KOPT-K1 (cell line): ENCODE data around the gene TRIM38.

ENCODE experiments used
- H3K27ac ChIP-seq: fragments of 200-600 bp; sonication (generic); 2 replicates; pipeline ENCODE4 v1.5.1; 2016; ENCODE audit warnings: antibody characterized with exemption, mild to moderate bottlenecking, low read depth, low read length; ENCODE audit not compliant: poor library complexity, severe bottlenecking
- H3K36me3 ChIP-seq: fragments of 200-600 bp; sonication (generic); 2 replicates; pipeline ENCODE4 v1.5.1; 2017; ENCODE audit warnings: antibody characterized with exemption, mild to moderate bottlenecking, low read length, moderate library complexity; ENCODE audit not compliant: insufficient read depth
- H3K9me3 ChIP-seq: fragments of 200-600 bp; sonication (generic); 2 replicates; pipeline ENCODE4 v1.5.1; 2017; ENCODE audit warnings: antibody characterized with exemption, low read length, mild to moderate bottlenecking; ENCODE audit not compliant: insufficient read depth, poor library complexity, severe bottlenecking

The TRIM38 gene

DNA sequence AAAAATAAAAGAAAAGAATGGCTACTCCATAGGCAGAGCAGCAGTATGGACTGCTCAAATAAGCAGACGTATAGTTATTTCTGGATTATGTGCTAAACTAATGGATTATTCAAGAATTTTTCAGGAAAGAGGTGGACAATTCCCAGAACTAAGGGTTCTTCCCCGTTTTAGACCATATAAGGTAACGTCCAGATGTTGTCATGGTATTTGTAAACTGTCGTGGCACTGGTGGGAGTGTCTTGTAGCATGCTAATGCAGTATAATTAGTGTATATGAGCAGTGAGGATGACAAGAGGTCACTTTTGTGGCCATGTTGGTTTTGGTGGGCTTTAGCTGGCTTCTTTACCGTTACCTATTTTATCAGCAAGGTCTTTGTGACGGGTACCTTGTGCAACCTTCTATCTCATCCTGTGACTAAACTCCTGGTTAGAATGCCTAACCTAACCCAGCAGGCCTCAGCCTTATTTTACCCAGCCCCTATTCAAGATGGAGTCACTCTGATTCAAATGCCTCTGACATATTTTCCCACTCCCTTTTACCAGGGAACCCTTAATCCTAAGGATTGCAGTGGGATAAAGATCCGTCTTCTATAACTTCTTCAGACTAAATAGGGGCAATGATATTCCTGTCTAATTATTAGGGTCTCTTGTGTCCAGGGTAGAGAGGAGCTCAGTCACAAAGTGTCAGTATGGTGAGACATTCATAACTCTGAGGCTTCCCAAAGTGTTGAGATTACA, 11.1 kb upstream of the TRIM38 start:
- Histone ChIP-seq H3K9me3 (no peaks in the 10 kb centered on the region), H3K36me3 (no peaks in the 10 kb centered on the region), H3K27ac (no peak overlapping the region)

DNA sequence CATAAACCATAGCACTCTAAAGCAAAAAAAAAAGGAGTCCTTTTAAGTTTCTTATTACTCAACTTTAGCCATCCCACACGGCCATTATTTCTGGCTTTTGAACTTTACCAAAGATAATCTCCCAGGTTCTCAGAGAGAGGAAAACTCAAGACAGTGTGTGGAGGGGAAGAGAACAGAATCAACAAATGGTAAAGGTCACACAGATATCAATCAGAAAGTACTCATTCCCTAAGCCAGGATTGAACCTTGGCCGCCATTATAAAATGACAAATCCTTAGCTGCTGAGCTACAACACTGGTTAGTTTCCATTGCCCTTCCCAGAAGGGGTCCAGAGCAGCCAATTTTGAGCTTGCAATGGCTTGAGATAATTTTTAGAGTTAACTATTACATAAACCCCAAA, 10.1 kb upstream of the TRIM38 start:
- no peaks in the 10 kb centered on the region for H3K36me3 ChIP-seq
- H3K9me3 ChIP-seq = no peaks in the 10 kb centered on the region
- H3K27ac ChIP-seq = no peak overlapping the region

DNA sequence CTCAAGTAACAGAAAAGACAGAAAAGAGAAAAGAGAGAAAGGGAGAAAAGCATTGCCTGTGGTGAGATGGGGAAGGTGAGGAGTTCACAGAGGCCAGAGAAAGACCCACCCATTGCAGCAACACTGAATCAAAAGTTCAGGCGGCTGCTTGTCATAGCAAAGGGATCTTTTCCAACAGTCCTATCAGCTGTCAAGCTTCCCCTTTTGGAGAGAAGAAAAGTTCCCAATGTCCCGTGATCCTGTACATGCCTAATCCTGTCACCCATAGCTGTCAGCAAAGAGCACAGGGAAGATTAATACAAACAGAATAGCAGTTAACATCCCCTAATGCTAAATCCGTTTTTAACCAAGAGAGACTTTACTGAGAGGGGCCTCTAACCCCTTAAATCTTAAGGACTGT, 8.9 kb upstream of the TRIM38 start:
- no peak overlapping the region for H3K27ac ChIP-seq
- peaks cover 6% of the 10 kb centered on the region for H3K9me3 ChIP-seq
- no peaks in the 10 kb centered on the region for H3K36me3 ChIP-seq

DNA sequence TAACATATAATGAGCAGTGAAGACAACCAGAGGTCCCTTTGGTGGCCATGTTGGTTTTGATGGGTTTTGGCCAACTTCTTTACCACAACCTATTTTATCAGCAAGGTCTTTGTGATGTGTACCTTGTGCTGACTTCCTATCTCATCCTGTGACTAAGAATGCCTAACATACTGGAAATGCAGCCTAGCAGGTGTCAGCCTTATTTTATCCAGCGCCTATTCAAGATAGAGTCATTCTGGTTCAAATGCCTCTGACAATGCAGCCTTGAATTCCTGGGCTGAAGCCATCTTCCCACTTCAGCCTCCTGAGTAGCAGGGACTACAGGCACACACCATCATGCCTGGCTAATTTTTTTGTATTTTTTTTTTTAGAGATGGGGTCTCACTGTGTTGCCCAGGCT, 7.8 kb upstream of the TRIM38 start:
- Histone ChIP-seq H3K36me3 (no peaks in the 10 kb centered on the region), H3K27ac (no peak overlapping the region), H3K9me3 (peaks cover 15% of the 10 kb centered on the region)

DNA sequence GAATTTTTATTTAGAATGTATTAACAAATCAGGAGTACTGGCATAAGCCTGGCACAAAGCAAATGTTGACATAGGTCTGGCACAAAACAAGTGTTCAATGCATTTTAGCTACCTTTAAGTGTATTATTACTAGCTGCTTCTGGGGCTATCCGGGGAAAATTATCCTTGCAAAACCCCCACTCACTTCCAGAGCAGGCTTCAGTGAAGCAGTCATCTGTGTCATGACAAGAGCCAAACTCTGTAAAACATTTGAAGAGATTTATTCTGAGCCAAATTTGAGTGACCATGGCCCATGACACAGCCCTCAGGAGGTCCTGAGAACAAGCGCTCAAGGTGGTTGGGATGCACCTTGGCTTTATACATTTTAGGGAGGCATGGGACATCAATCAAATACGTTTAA, 6.4 kb upstream of the TRIM38 start:
- Histone ChIP-seq H3K9me3 (peaks cover 27% of the 10 kb centered on the region), H3K36me3 (no peaks in the 10 kb centered on the region), H3K27ac (no peak overlapping the region)

DNA sequence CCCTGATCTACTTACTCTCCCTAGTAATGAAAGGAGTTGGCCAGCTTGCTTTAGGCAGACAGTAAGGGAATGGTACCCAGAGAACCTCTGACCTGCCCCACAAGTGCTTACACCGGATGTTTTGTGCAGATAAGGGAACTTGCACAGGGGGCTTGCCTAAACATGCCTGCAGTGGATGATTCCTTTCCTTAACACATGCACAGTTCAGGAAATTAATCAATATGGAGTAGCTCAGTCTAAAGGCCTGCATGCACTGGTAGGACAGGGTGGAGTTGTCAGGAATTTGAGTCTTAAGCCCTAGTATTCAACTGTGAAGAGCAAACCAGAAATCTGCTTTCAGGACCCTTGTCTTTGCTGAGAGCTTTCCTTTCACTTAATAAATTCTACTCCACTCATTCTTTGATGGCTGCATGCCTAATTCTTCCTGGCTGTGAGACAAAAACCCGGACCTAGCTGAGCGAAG, 3.9 kb upstream of the TRIM38 start:
- Histone ChIP-seq H3K9me3 (peaks cover 27% of the 10 kb centered on the region), H3K27ac (no peak overlapping the region), H3K36me3 (no peaks in the 10 kb centered on the region)

DNA sequence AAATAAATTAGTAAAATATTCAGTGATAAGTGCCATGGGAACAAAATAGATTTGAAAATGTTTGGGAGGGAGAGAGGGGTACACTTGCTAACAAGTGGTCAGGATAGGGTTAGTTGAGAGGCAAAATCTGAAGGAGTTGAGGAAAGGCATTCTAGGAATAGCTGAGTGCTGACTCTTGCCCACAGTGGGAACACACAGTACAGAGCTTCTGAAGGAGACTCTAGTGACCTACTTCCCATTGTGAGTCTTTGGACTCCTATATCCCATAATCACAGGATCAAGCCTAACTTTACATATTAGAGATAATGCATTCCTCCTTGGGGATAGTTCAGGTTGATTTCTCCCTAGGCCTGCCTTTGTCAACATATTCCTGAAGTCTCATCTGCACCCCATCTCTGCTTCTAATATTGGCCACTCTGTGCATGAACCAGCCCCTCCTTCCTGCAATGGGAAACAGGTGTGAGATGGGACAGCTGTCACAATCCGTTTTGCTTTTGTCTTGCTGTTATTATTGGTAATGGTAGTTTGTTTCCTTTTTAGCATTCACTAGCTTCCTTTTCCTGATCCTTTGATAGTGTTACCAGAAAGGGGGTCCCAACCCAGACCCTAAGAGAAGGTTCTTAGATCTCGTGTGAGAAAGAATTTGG, 2.6 kb upstream of the TRIM38 start:
- Histone ChIP-seq H3K36me3 (peaks cover 5% of the 10 kb centered on the region), H3K9me3 (peaks cover 27% of the 10 kb centered on the region), H3K27ac (no peak overlapping the region)

DNA sequence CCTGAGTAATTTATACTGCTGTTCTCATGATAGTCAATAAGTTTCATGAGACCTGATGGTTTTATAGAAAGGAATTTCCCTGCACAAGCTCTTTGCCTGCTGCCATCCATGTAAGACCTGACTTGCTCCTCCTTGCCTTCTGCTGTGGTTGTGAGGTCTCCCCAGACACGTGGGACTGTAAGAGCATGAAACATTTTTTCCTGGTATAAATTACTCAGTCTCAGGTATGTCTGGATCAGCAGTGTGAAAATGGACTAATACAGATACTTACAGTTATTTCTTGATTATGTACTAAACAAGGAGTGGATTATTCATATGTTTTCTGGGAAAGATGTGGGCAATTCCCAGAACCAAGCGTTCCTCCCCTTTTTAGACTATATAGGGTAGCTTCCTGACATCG, 1.9 kb upstream of the TRIM38 start:
- Histone ChIP-seq H3K27ac (no peak overlapping the region), H3K36me3 (peaks cover 11% of the 10 kb centered on the region), H3K9me3 (peaks cover 27% of the 10 kb centered on the region)

DNA sequence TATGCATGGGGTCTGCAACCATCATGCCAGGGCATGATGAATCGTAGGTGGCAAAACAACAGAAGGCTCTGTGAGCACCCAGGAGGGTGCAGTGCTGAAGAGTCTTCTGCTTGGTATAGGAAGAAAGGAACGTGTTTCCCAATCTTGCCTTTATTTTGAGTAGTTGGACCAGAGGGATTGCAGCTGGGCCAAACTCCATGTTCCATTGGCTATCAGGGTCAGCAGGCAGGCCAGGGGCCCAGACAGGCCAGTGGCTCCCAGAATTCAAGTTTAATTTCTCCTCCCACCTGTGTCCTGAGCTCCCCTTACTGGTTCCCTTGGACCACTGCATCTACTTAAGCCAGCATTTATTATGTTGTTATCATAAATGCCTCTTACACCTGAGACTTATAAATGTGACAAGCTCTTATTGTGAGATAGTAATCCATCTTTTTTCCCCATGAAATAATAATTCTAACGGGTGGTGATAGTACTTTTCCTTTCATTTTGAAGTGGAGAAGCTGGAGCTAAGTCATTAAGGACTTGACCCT, 918 bp upstream of the TRIM38 start:
- Histone ChIP-seq H3K27ac (peak overlapping the region; percentile 90), H3K9me3 (peaks cover 27% of the 10 kb centered on the region)

DNA sequence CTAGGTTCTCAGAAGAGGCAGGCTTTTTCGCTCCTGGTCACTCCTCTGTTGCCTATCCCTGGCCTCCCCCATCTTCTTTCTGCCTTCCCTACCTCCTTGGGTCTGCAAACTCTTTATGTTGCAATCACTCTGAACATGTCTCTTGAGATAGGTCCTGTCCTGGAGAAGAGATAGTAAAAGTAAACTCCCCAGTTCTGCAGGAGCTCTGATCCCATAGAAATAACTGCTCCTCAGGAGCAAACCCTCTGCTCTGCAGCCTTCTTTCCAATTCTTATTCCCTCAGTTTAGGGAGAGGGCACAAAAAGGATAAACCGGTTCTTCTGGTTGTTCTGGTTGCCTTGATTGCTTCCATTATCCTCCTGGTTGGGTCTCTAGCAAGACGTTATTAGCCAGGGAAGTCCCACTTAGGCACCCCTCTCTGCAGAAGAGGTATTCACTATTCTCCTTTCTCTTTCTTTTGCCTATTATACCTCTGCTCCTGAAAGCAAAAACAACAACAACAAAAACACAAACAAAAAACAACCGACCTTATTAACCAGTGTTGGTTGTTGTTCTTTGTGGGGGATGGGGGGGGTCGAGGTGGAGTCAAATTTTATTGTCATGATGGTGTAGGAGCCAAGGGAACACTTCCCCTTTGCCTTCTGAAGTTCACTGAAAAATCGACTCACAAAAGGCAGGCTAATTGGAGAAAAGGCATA, 973 bp downstream of the TRIM38 start:
- Histone ChIP-seq H3K27ac (peak overlapping the region; percentile 90), H3K36me3 (peaks cover 38% of the 10 kb centered on the region), H3K9me3 (peaks cover 24% of the 10 kb centered on the region)

More for the DNA sequence above, 918 bp upstream of the TRIM38 start:
- H3K36me3 ChIP-seq = peaks cover 20% of the 10 kb centered on the region

DNA sequence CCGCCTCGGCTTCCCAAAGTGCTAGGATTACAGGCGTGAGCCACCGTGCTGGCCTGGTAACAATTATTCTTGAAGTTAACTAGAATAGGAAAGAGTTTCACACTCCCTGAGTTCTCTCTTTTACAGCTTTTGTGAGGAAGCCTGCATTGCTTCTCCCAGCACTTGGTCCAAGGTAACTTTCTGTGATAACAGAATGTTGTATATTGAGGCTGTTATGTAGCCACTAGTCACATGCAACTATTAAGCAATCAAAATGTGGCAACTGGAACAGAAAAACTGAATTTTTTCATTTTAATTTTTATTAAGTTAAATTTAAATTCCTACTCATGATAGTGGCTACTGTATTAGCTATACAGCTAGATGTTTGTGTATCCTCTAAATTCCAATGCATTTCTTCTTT, 2.5 kb downstream of the TRIM38 start:
- Histone ChIP-seq H3K36me3 (peaks cover 53% of the 10 kb centered on the region), H3K9me3 (peaks cover 9% of the 10 kb centered on the region), H3K27ac (no peak overlapping the region)

DNA sequence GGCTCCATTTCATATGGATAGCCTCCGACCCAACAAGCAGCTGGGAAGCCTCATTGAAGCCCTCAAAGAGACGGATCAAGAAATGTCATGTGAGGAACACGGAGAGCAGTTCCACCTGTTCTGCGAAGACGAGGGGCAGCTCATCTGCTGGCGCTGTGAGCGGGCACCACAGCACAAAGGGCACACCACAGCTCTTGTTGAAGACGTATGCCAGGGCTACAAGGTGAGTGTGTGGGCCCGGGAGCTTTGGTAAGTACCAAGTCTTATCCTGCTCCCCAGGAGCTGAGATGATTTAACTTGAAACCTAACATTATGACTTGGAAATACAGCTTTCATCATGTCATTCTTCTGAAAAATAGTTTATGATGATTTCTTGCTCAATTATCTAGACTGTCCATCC, 4.1 kb downstream of the TRIM38 start:
- Histone ChIP-seq H3K9me3 (no peaks in the 10 kb centered on the region), H3K27ac (no peak overlapping the region), H3K36me3 (peaks cover 69% of the 10 kb centered on the region)

DNA sequence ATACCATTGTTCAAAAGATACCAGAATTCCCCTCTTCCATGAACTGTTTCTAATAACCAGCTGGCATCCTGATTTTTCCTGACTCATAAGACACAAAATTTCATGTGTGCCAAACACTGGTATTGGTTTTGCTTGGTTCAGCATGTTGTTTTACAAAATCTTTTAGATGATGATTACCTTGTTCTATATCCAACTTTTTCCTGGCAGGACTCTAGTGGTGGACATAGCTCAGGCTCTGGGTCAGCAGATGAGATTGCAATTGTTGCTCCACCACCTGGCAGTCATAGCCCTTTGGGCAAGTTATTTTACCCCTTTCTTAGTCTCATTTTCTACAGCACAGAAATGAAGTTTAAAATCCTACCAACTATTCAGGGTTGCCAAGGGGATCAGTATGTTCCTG, 6.2 kb downstream of the TRIM38 start:
- Histone ChIP-seq H3K27ac (no peak overlapping the region), H3K36me3 (peaks cover 90% of the 10 kb centered on the region), H3K9me3 (no peaks in the 10 kb centered on the region)

DNA sequence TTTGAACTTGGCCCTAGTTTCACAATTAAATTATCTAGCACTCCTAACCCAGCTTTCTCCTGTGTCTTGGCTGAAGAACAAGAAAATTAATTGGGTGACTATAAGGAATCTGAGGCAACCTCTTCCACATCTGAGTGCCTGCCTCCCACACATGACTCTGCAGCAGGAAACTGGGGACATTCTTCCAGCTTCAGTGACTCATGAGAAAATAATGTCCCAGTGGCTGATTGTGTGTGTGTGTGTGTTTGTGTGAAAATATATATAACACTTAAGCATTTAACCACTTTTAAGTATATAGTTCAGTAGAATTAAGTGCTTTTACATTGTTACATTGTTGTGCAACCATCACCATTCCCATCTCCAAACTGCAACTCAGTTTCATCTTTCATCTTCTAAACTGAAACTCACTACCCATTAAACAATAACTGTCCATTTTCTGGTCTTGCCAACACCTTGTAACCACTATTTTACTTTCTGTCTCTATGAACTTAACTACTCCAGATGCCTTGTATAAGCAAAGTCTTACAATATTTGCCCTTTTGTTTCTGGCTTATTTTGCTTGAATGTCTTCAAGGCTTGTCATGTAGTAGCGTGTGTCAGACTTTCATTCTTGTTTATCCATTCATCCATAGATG, 8.7 kb downstream of the TRIM38 start:
- Histone ChIP-seq H3K36me3 (peaks cover 98% of the 10 kb centered on the region), H3K9me3 (no peaks in the 10 kb centered on the region), H3K27ac (no peak overlapping the region)

DNA sequence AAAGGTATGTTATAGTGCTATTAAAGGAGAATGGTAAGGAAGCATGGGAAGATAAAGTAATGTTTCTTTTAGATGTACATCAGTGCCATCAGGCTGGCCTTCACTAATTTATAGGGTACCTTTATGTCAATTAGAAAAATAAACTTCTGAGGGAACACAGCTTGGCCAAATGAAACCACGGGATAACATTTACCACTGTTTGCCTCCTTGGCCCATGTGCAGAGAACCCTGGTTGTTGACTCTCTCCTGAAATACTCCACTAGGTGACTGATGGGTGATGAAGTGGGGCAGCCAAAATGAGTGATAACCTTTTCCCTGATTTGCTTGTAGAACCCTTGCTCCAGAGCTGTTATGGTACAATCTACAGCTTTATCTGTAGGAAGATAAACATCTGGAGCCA, 9.5 kb downstream of the TRIM38 start:
- peaks cover 98% of the 10 kb centered on the region for H3K36me3 ChIP-seq
- no peaks in the 10 kb centered on the region for H3K9me3 ChIP-seq
- H3K27ac ChIP-seq = no peak overlapping the region
